GM18511 (cell line): Measurements from ENCODE around the gene TBC1D16.

Experiments used
- ATAC-seq: cut with Tn5 transposase; IDR thresholded peaks from one replicate; pipeline ENCODE4 v1.9.1; 2021; ENCODE audit warnings: mild to moderate bottlenecking, moderate library complexity; ENCODE audit not compliant: unreplicated experiment

Gene TBC1D16

DNA sequence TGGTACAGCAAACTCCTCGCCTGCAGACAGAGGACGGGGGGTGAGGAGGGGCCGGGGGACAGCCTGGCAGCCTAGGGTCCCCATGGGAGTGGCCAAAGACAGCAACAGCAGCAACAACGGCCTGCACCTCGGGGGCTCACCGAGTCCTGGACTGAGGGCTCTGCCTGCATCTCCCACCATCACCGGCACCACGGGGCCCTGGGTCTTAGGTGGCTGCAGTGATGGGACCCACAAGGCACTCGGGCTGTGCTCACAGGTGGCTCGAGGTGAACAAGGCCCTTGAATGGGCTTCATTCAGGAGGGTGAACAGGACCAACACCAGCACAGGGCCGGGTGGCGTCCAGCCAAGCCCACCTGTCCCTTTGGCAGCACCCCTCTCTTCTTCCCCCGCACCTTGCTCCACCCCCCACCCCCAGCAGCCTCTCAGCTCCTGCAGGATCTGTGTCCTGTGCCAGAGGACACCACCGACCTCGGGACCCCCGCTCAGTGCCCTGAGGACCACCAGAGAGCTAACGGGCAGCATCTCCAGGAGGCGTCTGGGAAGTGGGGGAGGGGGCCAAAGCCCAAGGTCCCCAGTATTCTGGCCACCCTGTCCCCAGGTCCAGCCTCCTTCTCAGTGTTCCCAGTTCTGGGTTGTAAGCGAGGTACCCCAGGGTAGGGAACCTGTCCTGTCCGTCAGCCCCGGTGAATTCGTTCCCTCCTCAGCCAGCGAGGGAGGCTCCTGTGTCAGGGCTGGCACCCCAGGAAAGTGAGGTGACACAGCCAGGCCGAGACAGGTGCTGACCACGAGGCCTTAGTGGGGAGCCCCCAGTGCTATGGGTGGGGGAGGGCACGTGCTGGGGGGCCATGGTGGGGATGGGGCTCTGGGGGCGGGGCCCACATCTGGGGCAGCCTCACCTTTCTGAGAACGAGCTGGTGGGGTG is 94.3 kb downstream of the TBC1D16 start:
- ATAC-seq = no peak

DNA sequence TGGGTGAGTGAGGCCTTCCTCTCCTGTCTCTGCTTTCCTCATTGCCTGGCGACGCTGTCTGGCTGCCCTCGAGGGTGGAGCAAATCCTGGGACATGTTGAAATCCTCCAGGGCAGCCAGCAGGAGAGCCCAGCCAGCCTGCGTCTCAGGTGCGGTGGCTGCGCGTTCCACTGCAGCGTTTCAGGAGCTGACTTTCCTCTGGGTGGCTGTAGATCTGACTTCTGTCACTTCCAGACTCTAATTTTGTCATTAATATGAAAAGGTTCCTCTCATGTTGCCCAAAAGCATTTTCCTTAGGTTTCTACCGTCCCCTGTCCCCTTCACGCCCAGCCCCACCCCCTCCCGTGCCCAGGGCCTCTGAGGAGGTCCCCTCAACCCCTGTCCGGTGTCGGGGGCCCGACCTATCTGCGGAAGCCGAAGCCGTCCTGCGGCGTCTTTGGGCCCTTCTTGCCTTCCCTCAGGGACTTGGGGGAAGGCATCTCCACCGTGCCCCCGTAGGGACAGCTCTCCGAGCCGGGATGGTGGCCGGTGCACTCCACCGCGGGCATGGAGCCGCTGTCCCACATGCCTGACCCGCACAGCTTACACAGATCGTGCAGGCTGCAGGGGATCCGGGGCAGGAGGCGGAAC is 95.1 kb downstream of the TBC1D16 start:
- no peak for ATAC-seq

GRCh38 chr17:79939755-79940458 is 95.8 kb downstream of the TBC1D16 start:
- ATAC-seq = no peak

DNA sequence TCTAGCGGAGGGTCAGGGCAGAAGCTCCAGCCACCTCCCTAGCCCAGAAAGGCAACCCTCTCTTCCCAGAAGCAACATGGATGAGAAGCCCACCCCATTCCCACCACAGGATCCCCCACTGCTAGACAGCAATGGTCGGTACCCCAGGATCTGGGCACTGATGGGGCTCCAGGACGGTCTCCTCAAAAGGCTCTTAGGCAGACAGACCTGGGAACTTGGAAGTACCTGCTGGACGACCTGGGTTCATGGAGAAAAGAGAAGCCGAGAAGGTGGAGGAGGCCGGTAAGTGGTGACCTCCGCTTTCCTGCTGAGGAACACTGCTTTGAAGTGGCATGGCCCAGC is 96.6 kb downstream of the TBC1D16 start:
- no peak for ATAC-seq

DNA sequence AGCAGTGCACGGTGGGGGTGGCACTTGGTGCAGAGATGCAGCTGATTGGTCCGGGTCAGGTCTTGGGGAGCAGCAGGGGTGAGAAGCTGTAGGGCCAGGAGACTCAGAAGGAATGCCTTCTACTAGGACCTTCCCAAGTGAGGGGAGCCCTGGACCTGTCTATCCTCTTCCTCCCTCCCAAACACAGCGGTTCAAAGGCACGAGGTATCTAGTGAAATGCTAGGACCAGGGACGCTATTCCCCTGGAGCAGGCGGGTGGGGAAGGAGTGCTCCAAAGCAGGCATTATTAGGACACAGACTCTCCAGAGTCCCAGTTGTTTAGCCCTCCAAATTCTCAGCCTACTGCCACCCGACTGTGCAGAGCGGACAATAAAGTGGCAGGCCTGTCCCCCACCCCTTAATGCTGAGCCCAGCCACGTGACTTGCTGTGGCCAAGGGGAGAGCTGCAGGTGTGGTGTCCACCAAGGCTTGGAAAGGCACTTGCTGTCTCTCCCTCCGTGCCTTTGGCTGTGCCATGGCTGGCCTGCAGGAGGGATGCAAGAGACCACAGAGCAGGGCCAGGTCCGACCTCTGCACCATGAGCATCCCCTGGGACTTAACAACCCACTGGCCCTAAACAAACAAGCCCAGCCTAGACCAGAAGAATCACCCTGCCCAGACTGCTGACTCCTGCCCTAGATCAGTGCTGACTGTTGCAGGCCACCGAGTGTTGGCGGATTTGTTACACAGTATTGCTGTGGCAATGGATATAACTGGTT is 97.2 kb downstream of the TBC1D16 start:
- no peak for ATAC-seq

DNA sequence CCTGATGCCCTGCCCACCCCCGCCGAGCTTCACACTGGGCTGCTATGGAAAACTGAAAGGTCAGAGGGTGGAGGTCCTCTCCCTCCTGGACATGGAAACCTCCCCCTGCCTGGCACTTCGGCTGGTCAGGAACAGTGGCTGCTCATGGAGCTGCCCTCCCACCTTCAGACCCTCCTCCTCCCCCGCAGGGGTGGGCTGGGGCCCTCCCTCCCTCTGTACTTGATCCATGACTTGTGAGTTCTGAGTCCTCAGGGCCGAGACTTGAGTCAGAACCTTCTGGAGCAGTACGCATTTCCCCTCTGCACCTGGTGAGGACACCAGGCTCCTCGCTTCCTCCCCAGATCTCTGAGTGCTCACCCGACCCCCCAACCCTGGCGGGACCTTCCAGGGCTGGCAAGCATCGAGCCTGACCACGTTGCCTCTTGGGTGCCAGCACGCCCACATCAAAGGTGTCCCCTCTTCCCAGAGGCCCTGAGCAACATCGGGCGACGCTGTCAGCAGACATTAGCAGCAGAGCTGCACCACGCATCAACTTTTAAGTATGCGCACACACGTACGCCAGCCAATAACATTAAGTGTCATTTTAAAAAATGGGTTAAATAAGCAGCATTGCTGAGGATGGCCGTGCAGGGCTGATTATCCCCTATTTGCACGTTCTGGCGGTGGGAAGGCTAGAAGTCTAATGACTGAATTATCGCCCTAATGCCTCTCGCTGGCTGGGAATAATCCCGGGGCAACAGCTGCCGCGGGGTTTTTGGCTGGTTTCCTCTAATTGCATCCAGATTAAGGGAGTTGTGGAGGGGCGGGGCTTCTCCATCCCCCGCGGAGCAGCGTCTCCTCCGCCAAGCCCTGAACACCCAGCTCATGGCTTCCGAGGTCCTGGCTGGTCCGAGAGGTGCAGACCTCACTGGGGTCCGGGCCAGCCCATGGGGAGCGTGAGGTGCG is 98.0 kb downstream of the TBC1D16 start:
- no peak for ATAC-seq

- no peak for ATAC-seq
Measured at GRCh38 chr17:79936641-79937381, 98.9 kb downstream of the TBC1D16 start.

- ATAC-seq = no peak
Measured at GRCh38 chr17:79936050-79936449, 99.6 kb downstream of the TBC1D16 start.

- ATAC-seq = no peak
Measured at GRCh38 chr17:79935197-79935885, 100.3 kb downstream of the TBC1D16 start.

GRCh38 chr17:79934653-79934970 is 101.1 kb downstream of the TBC1D16 start:
- ATAC-seq = no peak

DNA sequence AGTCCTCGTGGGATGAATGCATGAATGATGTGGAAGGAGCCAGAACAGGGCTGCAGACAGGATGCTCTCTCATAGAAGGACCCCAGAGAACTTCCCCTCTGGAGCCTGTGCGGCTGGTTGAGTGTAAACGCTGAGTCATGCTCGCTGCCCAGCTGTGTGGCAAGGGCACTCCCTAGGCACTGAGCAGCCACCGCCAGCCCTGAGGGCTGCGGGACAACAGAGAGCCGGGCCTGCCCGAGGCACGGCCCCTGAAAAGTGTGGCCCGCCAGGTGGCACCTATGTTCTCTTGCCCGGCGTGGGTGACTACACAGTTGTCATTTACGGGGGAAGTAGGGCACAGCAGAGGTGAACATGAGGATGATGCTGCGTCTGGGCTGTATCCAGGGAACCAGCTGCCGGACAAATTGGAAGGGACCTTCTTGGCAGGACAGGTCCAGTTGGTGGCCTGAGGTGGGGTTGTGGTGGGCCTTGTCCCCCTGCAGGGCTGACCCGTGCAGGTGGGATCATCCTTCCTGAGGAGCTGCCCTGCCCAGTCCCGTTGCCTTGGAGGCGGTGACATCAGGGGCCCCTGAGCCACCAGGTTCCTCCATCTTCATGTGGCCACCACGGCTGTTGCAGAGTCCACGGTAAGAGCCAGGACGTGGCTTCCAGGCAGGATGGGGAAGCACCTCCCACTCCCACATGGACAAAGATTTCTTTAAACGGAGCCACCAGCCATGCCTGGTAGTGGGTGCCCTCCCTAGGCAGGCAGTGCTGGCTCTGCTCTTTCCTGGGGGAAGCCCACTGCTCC is 101.6 kb downstream of the TBC1D16 start:
- no peak for ATAC-seq

DNA sequence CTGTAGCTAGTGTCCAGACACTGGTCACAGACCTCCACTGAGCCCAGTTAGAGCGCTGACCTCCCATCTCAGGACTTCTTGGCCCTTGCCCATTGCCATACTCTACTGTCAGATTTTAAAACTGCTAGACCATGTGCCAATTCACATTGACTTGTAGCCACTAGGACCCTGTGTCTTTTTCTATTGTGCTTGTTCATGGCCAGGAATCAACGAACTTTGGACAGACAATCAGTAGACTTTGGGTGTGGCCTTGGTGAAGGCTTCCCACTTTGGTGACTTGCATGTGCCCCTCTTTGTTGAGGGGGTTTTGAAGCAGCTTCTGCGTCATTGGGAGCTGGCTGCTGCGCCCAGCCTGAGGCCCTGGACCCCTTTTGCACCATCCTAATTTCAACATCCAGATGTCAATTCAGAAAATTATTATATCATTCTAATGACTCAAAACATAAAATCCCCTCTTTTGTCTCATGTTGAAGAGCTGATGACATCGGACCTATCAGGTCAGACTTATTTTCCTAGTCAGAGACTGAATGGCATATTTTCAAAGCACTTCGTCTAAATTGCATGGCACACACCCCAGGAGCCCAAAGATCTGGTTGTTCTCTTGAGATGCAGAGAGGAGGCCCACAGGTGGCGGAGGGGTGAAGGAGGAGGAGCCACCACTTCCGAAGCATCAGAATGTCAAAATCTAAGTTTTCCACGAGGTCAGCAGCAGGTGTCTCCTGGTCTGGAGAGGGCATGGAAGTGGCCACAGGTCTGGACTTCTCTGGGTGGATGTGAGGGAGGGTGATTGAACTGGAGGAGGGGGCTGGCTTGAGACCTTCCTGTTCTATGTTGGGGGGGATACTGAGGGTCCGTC is 103.0 kb downstream of the TBC1D16 start:
- ATAC-seq = no peak

DNA sequence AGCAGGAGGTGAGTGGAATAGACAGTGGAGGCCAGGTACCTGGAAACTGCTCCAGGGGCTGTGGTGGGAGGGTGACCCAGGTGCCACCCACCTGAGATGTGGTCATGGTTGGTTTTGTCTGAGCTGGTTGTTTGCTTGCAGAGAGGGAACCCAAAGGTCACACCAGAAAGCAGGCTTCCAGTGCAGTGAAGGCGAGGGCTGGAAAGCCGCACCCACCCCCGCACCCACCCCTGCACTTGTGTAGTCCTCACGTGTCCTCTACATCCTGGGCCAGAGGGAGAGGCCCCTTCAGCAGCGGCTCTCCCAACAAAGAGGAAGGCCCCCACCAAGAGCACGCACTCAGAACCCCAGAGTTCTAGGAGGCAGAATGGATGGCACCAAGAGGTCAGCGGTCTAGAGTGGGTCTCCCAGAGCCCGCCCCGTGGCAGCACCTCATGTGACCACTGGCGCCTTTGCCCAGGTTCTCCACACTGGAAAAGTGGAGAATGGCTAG is 103.8 kb downstream of the TBC1D16 start:
- ATAC-seq = no peak

- ATAC-seq = no peak
Measured at GRCh38 chr17:79930877-79931816, 104.5 kb downstream of the TBC1D16 start.

GRCh38 chr17:79930062-79930876 is 105.4 kb downstream of the TBC1D16 start:
- no peak for ATAC-seq
